Anterior cingulate cortex (tissue), 58 donors: Measurements from ENCODE around the gene COL4A2.
"Not testable (repeated sequence)": the region's sequence is repeated elsewhere in the genome, so short reads cannot be mapped to it uniquely, and the experiment has no call there.

Experiments used
- DNase-seq, 58 donors: peaks; one replicate each; lab custom pipeline; 2025; lab: John Stamatoyannopoulos, UW

Gene COL4A2

DNA sequence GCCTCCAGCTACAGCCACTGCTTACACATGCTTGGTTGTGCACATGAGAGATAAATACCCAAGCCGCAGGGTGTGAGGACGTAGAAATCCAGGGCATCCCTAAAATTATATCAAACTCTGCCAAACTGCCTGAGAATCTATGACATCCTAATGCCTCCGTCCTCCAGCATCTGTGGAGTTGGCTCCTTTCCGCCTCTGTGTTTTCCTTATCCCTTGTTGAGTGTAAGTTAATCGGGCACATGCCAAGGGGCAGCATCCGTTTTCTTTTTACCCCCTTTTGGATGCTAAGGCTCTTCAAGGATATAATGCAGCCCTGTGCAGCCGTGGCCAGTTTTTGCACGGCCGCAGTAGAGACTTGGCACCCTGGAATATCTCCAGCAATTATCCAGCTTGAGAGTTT is 66.5 kb downstream of the COL4A2 start:
- DNase-seq = no peak

DNA sequence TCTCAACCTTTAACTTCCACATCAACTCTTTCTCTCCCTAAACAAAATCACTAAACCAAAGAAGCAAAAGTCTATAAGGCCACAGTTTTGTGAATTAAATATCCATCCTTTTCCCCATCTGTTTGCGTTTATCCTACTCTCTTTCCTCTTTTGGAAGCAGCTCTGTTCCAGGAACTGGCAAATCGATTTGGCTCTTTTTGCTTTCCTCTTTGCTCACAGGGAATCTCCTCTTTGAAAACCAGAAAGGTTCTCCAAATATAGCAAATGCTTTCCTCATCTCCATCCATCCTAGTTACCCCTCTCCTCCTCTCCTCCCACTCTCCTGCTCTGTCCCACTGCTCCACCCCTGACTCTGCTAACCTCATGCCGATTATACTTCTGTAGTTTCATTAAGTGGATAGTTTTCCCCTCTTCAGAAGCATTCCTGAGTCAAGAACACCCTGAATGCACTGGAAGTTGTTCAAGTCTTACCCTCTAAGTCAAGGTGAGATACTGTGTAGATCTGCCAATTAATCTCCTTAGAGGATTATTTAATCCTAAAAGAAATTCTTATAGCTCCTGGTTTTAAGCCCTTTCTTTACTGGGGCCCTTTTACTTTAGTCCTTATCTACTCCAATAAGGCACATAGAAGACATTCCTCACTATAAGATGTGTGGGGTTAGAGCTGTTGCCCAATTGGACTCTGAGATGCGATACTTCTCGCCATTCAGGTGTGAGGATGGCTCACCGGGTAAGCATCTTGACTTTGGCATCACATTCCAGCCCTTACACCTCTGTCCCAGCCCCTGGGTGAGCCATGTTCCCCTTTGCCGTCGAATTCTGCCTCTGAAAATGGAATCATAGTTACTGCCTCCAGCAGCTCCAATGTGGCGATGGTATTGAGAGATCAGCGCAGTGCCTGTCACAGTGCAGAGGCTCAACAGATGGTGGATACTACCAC is 67.6 kb downstream of the COL4A2 start:
- no peak for DNase-seq

DNA sequence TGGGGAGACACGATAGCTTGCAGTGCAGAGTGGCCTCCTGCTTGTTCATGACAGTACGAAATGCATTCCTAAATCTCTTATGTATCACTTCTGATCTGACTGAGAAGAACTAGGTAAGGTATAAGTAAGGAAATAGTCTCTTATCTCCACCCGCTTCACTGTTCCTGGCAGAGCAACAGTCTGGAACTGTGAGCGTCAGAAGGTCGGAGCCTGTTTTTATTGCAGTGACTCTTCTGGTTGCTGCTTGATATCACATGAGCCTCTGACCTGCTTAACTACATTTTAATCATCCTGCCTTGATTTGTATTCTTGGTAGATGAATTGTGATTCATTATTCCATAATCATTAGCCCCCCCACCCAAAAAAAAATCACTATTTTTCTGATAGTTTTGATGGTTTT is 69.0 kb downstream of the COL4A2 start:
- DNase-seq = no peak

DNA sequence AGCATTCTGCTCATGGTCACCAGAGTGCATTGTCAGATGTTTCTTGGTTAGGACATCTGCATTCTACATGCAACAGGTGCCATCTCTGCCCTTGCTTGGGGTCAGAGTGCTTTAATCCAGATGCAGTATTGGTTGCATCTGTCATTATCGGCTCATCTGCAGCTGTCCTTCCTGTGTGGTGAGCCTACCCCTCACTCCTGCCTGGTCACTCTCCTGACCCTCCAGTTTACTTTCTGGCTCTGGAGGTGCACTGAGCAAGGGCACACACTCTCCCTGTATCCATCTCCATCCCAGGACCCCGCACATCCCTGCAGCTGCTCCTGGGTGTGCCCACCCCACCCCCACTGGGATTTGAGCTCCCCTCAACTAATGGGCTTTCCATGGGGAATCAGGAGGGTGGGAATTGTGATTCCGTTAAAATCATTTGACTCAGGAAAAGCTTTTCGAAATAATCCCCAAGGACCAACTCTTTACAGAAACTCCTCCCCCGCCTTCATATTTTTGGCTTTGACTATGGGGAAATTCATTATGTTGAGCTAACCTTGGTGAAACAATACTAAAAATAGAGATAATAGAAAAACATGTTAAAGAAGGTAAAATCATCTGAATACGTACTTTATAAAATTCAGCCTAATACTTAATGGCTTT is 70.2 kb downstream of the COL4A2 start:
- no peak for DNase-seq

DNA sequence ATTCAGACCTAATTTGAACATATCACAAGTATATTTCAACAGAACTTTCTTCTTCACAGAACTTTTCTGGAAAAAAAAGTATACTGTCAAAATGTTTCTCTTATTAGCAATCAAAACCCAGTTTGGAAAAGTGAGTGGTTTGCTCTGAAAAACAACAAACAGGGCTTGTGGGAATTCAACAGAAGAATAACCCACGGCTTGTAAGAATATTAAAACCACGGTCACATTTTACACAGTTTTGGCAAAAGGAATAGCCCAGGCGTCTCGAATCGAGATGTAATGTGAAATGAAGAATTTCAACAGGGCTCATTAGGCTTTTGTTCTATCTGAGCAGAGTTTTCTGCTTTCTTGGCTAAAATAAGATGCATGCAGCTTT is 70.7 kb downstream of the COL4A2 start:
- DNase-seq = no peak

- no peak for DNase-seq
These were observed 72.3 kb downstream of the COL4A2 start for GRCh38 chr13:110379358-110379757.

- no peak for DNase-seq
These were observed 72.8 kb downstream of the COL4A2 start for GRCh38 chr13:110379905-110380341.

GRCh38 chr13:110380359-110381028 is 73.4 kb downstream of the COL4A2 start:
- no peak for DNase-seq

DNA sequence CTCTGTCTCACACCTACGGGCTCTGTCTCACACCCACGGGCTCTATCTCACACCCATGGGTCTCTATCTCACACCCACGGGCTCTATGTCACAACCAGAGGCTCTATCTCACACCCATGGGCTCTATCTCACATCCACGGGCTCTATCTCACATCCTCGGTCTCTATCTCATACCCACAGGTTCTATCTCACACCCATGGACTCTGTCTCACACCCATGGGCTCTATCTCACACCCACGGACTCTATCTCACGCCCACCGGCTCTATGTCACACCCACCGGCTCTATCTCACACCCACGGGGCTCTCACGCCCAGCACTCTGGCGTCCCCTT is 73.9 kb downstream of the COL4A2 start:
- no peak for DNase-seq

- DNase-seq = no peak
These were observed 75.1 kb downstream of the COL4A2 start for GRCh38 chr13:110382229-110382628.

DNA sequence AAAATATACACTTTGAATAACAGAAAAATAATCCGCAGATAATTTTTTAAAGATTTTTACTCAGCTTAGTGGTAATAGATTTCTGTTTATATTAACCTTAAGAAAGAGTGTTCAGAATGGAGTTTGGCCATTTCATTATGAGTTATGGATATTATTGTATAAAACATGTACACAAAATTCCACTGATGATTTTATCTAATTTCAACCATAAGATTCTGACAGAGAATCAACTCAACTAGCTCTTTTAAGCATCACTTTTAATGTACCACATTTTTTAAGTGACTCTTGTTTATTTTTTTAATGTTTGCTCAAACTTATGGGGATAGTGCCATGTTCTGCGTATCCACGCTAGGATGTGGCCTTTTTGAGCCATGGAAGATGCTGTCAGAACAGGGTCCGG is 75.7 kb downstream of the COL4A2 start:
- no peak for DNase-seq

- no peak for DNase-seq
These were observed 80.5 kb downstream of the COL4A2 start for GRCh38 chr13:110387451-110388107.

DNA sequence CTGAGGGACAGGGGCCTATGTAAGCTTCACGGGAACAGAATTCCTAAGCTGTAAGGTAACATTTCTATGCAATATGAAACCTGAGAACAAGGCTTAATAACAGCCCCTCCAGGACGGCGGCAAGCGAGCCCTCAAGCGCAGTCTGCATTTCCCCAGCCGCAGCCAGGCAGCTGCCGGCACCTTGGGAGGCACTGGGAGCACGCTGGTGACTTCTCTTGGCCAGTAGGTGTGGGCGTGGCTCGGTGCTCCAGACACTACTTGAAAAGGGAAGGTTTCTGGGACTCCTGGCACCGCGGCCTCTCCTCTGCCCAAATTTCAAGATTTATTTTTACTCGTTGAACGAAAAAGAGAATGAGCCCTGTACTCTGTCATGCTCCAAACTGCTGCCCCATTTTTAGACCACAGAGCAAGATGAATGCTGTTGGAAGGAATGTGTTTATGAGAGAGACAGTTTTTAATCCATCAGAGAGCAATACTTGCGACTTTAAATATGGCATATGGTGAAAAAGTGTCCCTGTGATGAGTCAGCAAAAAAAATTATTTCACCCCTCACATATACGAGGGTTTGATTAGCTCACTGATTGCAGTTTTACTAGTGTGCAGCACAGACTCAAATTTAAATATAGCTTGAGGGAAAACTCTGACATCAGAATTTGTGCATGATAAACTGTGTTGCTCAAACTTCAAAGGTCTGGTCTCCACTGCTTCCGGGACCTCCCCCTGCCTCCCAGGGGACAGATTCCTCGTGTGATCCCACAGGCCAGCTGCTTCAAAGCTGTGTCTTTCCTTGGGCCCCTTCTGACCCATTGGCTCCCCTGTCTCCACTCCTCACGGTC is 81.2 kb downstream of the COL4A2 start:
- DNase-seq = no peak

GRCh38 chr13:110390567-110390966 is 83.5 kb downstream of the COL4A2 start:
- no peak for DNase-seq

GRCh38 chr13:110391273-110391672 is 84.2 kb downstream of the COL4A2 start:
- no peak for DNase-seq

DNA sequence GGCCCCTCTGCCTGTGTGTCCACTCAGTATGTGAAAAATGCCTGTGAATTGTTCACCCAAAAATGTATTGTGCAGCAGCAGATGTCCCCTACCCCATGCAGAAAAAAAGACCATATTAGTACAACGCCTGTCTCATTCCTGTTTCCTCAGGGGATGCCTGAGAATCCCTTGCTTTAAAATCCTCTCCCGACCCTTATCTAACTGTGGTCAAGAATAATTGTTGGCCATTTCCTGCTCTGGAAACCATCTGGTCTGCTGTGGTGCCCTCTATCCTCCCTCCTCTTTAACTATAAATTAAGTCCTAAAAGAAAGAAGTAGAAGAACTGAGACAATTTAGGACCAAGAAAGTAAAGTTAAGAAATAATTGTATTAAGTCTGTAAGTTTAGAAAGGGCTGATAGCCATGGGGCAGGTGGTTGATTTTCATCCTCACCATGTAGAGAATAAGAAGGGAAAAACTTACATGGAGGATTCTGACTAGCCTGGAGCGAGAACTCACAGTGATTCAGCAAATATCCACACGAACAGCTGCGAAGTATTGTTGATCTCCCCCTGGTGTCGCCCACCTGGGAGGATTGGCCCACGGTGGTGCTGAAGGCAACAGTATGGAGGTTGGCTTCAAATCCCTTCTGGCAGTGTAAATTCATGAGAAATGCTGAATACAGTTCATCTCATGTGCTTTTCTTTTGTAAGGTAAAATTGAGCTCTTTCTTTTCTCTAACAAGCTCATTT is 85.6 kb downstream of the COL4A2 start:
- no peak for DNase-seq

DNA sequence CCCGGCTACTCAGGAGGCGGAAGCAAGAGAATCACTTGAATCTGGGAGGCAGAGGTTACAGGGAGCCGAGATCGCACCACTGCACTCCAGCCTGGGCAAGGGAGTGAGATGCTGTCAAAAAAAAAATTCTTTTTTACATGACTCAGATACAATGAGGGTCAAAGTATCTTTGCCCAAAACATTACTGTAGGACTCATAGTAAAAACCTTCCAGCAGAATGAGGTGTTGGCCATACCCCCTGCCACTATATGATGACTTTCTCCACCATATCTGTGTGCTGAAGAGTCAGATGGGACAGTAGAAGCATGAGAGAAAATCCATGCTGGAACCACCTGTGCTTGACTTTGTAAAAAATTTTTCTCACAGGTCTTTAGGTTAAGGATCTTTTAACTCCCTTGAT is 86.7 kb downstream of the COL4A2 start:
- DNase-seq = no peak

GRCh38 chr13:110394371-110394841 is 87.3 kb downstream of the COL4A2 start:
- no peak for DNase-seq

- not testable (repeated sequence) for DNase-seq
These were observed 88.5 kb downstream of the COL4A2 start for GRCh38 chr13:110395616-110396015.
